Mucosa of descending colon (tissue), 3 donors: Measurements from ENCODE around the gene GID8. TPM values are rescaled to one million over a fixed set of nuclear protein-coding genes. Genes with fewer than 3 reads are reported as not detected.

Experiments
- ATAC-seq: fragments of 200-7000 bp; cut with Tn5 transposase; one replicate; pipeline ENCODE4 v1.9.1; 2020; ENCODE audit warnings: mild to moderate bottlenecking, moderate library complexity
- DNase-seq, 3 donors: peaks; one replicate each; pipeline ENCODE4 v3.0.0-alpha.2; 2020
- H3K36me3 ChIP-seq: fragments of 200-600 bp; one replicate; pipeline ENCODE4 v1.8.0; 2021; ENCODE audit warnings: low read depth, mild to moderate bottlenecking
- H3K4me1 ChIP-seq: fragments of 200-600 bp; one replicate; pipeline ENCODE4 v1.8.0; 2021; ENCODE audit warnings: low read depth, mild to moderate bottlenecking
- H3K4me3 ChIP-seq: fragments of 200-600 bp; one replicate; pipeline ENCODE4 v1.8.0; 2021; ENCODE audit warnings: mild to moderate bottlenecking
- H3K9me3 ChIP-seq: fragments of 200-600 bp; one replicate; pipeline ENCODE4 v1.8.0; 2021; ENCODE audit warnings: mild to moderate bottlenecking
- CTCF ChIP-seq: fragments of 200-600 bp; IDR thresholded peaks from one replicate; pipeline ENCODE4 v1.8.0; 2022; ENCODE audit warnings: antibody characterized with exemption, mild to moderate bottlenecking
- intact Hi-C, 2 donors: fragments of 100-400 bp; cut with DNase I in 1 of 2; cut with micrococcal nuclease in 1 of 2; formaldehyde crosslinking; loops; one replicate each; pipeline versions ENCODE4 v1.11.0 to v1.11.1; 2022; cut with DNase I, micrococcal nuclease
- total RNA-seq, 3 donors: library from RNA; stranded (reverse); fragmentation: NEBNext Ultra II Directional in 2 of 3; extraction: Animal tissue kit (Norgen Biotek cat#: 25700) in 2 of 3; gene quantifications; one replicate each; pipeline versions ENCODE4 v1.2.1 to v1.2.4, GENCODE V29; 2021 to 2023
- donor health status: DM: no; HTN: no; CAD: no; lungs with moderate emphysema.
- donor health status: DM: no; HTN: no; CAD: no.
- donor health status: DM: no; HTN: yes; CAD: no.

Gene GID8
- total RNA-seq, 3 donors from 2014 or later = 32.6 to 37.1 (median 34.2) TPM

GRCh38 chr20:62969939-62970306 is 32.0 kb downstream of the GID8 start:
- DNase-seq (no peak), ATAC-seq (no peak)
- H3K4me1 ChIP-seq = peaks cover 6% of the 10 kb centered on the region
- H3K4me3 ChIP-seq = no peak overlapping the region
- H3K9me3 ChIP-seq = no peaks in the 10 kb centered on the region
- H3K36me3 ChIP-seq = no peaks in the 10 kb centered on the region
- TF ChIP-seq CTCF = no peak
- intact Hi-C loops = no loop called here

- no peak for TF ChIP-seq CTCF
- intact Hi-C loops = no loop called here
- Histone ChIP-seq H3K4me3 (no peak overlapping the region), H3K9me3 (no peaks in the 10 kb centered on the region), H3K4me1 (peaks cover 6% of the 10 kb centered on the region), H3K36me3 (no peaks in the 10 kb centered on the region)
- DNase-seq (no peak), ATAC-seq (no peak)
These were observed 32.6 kb downstream of the GID8 start for GRCh38 chr20:62970307-62971210.

GRCh38 chr20:62971211-62971949 is 33.4 kb downstream of the GID8 start:
- Histone ChIP-seq H3K4me1 (peaks cover 6% of the 10 kb centered on the region), H3K4me3 (no peak overlapping the region), H3K9me3 (no peaks in the 10 kb centered on the region), H3K36me3 (no peaks in the 10 kb centered on the region)
- DNase-seq (no peak), ATAC-seq (no peak)
- no peak for TF ChIP-seq CTCF
- intact Hi-C loops = no loop called here

GRCh38 chr20:62971950-62972844 is 34.2 kb downstream of the GID8 start:
- intact Hi-C loops = loop anchor here in 1 of 2 donors (2.0 kb wide), 1 partner anchor 37 kb away; no protein-coding TSS in a partner anchor
- peak; percentile 97 for ATAC-seq
- DNase-seq = peak; percentile 84 to 92 (median 91)

More at GRCh38 chr20:62971950-62972844, 34.2 kb downstream of the GID8 start:
- Histone ChIP-seq H3K9me3 (no peaks in the 10 kb centered on the region), H3K36me3 (no peaks in the 10 kb centered on the region), H3K4me3 (no peak overlapping the region), H3K4me1 (peaks cover 6% of the 10 kb centered on the region)
- peak; percentile 81 for TF ChIP-seq CTCF
